GM12878 (cell line): ENCODE results near the gene RCVRN. TPM values are rescaled to one million over a fixed set of nuclear protein-coding genes. Genes with fewer than 3 reads are reported as not detected.

ENCODE experiments used
- ATAC-seq: fragments of 200-7000 bp; cut with Tn5 transposase; 3 replicates; pipeline ENCODE4 v1.9.1; 2020; ENCODE audit warnings: mild to moderate bottlenecking, moderate library complexity
- BruUV-seq: library from RNA; stranded (reverse); fragments of 400-500 nt; replicated peaks from 2 replicates; lab custom pipeline; 2021; lab: Mats Ljungman, UMichigan
- CTCF ChIA-PET: fragments of 300-600 bp; sonication (Branson Sonifier 250); formaldehyde crosslinking; extraction: SDS; loops from one replicate; lab custom pipeline; 2021; ENCODE audit warnings: inconsistent platforms; lab: Yijun Ruan, JAX
- POLR2A ChIA-PET: fragments of 350-600 bp; formaldehyde crosslinking; extraction: SDS; loops from one replicate; lab custom pipeline; 2021; ENCODE audit warnings: inconsistent platforms; lab: Charles Lee
- RAD21 ChIA-PET: fragments of 300-600 bp; sonication (Branson Sonifier 250); formaldehyde crosslinking; loops from one replicate; lab custom pipeline; 2023; ENCODE audit warnings: antibody characterized with exemption; ENCODE audit not compliant: unreplicated experiment; lab: Charles Lee
- SMC1A ChIA-PET: fragments of 300-600 bp; sonication (Branson Sonifier 250); formaldehyde crosslinking; loops from one replicate; lab custom pipeline; 2023; ENCODE audit not compliant: unreplicated experiment, uncharacterized antibody; lab: Charles Lee
- DNase-seq: peaks from one replicate; pipeline ENCODE4 v3.0.0-alpha.2; 2011; ENCODE audit warnings: low read depth, low spot score
- FAIRE-seq: peaks from 3 replicates; lab custom pipeline; 2011; peaks lifted over from hg19 to GRCh38; lab: Jason Lieb, UNC
- H2AFZ ChIP-seq: 2 replicates; pipeline ENCODE4 v1.6.0; 2011; ENCODE audit warnings: low read depth, low read length, control low read depth; ENCODE audit not compliant: control insufficient read depth
- H3K27ac ChIP-seq: 2 replicates; pipeline ENCODE4 v1.5.1; 2011; ENCODE audit warnings: control low read depth; ENCODE audit not compliant: control insufficient read depth, insufficient read depth
- H3K27me3 ChIP-seq, 2 experiments: replicated peaks in 1 of 2; 2 replicates each; pipeline versions ENCODE4 v1.6.0 to v1.6.1; 2011; ENCODE audit warnings: low read length in 1 of 2; ENCODE audit not compliant: control insufficient read depth in 2 of 2, insufficient read depth in 2 of 2
- H3K36me3 ChIP-seq, 2 experiments: 2 replicates each; pipeline ENCODE4 v1.5.1; 2011; ENCODE audit warnings: low read length in 1 of 2; ENCODE audit not compliant: control insufficient read depth in 2 of 2, insufficient read depth in 2 of 2
- H3K4me1 ChIP-seq: 2 replicates; pipeline ENCODE4 v1.6.1; 2011; ENCODE audit warnings: mild to moderate bottlenecking, low read length, moderate library complexity, mixed read lengths; ENCODE audit not compliant: control insufficient read depth, insufficient read depth
- H3K4me2 ChIP-seq: 2 replicates; pipeline ENCODE4 v1.6.0; 2011; ENCODE audit warnings: control low read depth; ENCODE audit not compliant: control insufficient read depth, insufficient read depth
- H3K4me3 ChIP-seq: fragments of 200-600 bp; sonication (generic); 2 replicates; pipeline ENCODE4 v1.5.1; 2016
- H3K79me2 ChIP-seq: 2 replicates; pipeline ENCODE4 v1.6.0; 2011; ENCODE audit warnings: low read length; ENCODE audit not compliant: control insufficient read depth, insufficient read depth
- H3K9ac ChIP-seq: 2 replicates; pipeline ENCODE4 v1.8.0; 2011; ENCODE audit warnings: low read length, control low read depth, mixed read lengths; ENCODE audit not compliant: control insufficient read depth, insufficient read depth
- H3K9me3 ChIP-seq: replicated peaks from 3 replicates; pipeline ENCODE4 v1.5.1; 2011; ENCODE audit warnings: mild to moderate bottlenecking, low read length; ENCODE audit not compliant: control insufficient read depth, insufficient read depth
- H4K20me1 ChIP-seq: 2 replicates; pipeline ENCODE4 v1.6.0; 2011; ENCODE audit not compliant: control insufficient read depth, insufficient read depth
- CTCF ChIP-seq, 3 experiments: IDR thresholded peaks in 2 of 3; conservative IDR thresholded peaks in 1 of 3; 2 replicates each; pipeline ENCODE4 v1.5.1; 2011; ENCODE audit warnings: low read depth in 3 of 3, low read length in 3 of 3, mild to moderate bottlenecking in 3 of 3, control low read depth in 2 of 3, moderate library complexity in 2 of 3, inconsistent platforms in 1 of 3, mixed read lengths in 1 of 3; ENCODE audit not compliant: control insufficient read depth in 2 of 3, insufficient read depth in 1 of 3; ENCODE audit errors: extremely low read depth in 1 of 3
- HDAC2 ChIP-seq: fragments of 200-600 bp; sonication (generic); IDR thresholded peaks from 2 replicates; pipeline ENCODE4 v1.6.1; 2017
- IRF5 ChIP-seq: fragments of 450-650 bp; IDR thresholded peaks from 2 replicates; pipeline ENCODE4 v1.6.1; 2017; ENCODE audit warnings: borderline replicate concordance
- JUND ChIP-seq: IDR thresholded peaks from 2 replicates; pipeline ENCODE4 v1.6.1; 2012; ENCODE audit warnings: low read depth, mild to moderate bottlenecking, low read length, improper control_type of control experiment, moderate library complexity
- MYB ChIP-seq: fragments of 150-350 bp; IDR thresholded peaks from 2 replicates; pipeline ENCODE4 v1.6.1; 2014; ENCODE audit warnings: mild to moderate bottlenecking, low read depth, low read length, borderline replicate concordance
- NBN ChIP-seq: fragments of 450-650 bp; IDR thresholded peaks from 2 replicates; pipeline ENCODE4 v1.6.1; 2016
- NRF1 ChIP-seq: conservative IDR thresholded peaks from 2 replicates; pipeline ENCODE4 v1.6.1; 2011; ENCODE audit warnings: mild to moderate bottlenecking, low read depth, low read length, improper control_type of control experiment
- SMARCA5 ChIP-seq: fragments of 450-650 bp; IDR thresholded peaks from 2 replicates; pipeline ENCODE4 v1.6.1; 2017; ENCODE audit warnings: mild to moderate bottlenecking
- WGBS: methylation state at CpG from one replicate; pipeline ENCODE4 v1.1.6; 2016; ENCODE audit warnings: low lambda C conversion rate; ENCODE audit not compliant: insufficient replicate concordance, insufficient coverage; ENCODE audit errors: missing lambda C conversion rate; 5-methylcytosine and 5-hydroxymethylcytosine counted together
- in situ Hi-C: fragments of 300-500 bp; cut with MboI; formaldehyde crosslinking; loops from 9 replicates; pipeline ENCODE4 v1.14.3; 2018; ENCODE audit warnings: mixed read lengths
- intact Hi-C: fragments of 100-400 bp; cut with micrococcal nuclease; formaldehyde crosslinking; loops from one replicate; pipeline ENCODE4 v1.14.2; 2022; ENCODE audit not compliant: unreplicated experiment
- polyA plus RNA-seq, 11 experiments: library from polyadenylated mRNA; depleted of rRNA in 4 of 11; unstranded in 6 of 11; stranded (reverse) in 5 of 11; fragments of >200 nt; fragmentation: Nextera tagmentation in 4 of 11; fragmentation: Illumina TruSeq in 1 of 11; extraction: Ambion mirVana in 4 of 11; extraction: Trizol in 1 of 11; gene quantifications; 1 replicate in 1 of 11; 2 replicates in 10 of 11; pipeline versions ENCODE4 v1.2.1 to v1.2.3, GENCODE V29; 2011 to 2016; ENCODE audit warnings: inconsistent platforms in 2 of 11, missing spikeins in 2 of 11, low read depth in 1 of 11
- total RNA-seq, 4 experiments: library from RNA; depleted of rRNA in 3 of 4; stranded (reverse); fragments of >200 nt in 3 of 4; fragmentation: Illumina TruSeq in 1 of 4; extraction: Trizol in 1 of 4; gene quantifications; 2 replicates each; pipeline versions ENCODE4 v1.2.1 to v1.2.3, GENCODE V29; 2013 to 2021

RCVRN gene
- total and polyA plus RNA-seq, 10 of the 15 experiments (the other 5 are each of a cell fraction or from before 2014, with no cell fraction given), result 0.07 to 0.23 (median 0.14) TPM; not detected in 6

- ChIA-PET SMC1A (no interaction called here), POLR2A (no interaction called here), RAD21 (no interaction called here), CTCF (no interaction called here)
- FAIRE-seq, result no peak
- Histone ChIP-seq H3K27me3 (peaks cover 0 to 2% of the 10 kb centered on the region in 2 experiments; a peak in 2 of 4 replicates), H3K9me3 (no peaks in the 10 kb centered on the region), H3K79me2 (no peaks in the 10 kb centered on the region), H3K27ac (no peak overlapping the region), H2AFZ (no peak overlapping the region), H3K9ac (no peak overlapping the region), H3K36me3 (no peaks in the 10 kb centered on the region), H4K20me1 (no peaks in the 10 kb centered on the region), H3K4me1 (no peaks in the 10 kb centered on the region), H3K4me3 (no peak overlapping the region), H3K4me2 (no peak overlapping the region)
- no peak for ATAC-seq
- no peak for DNase-seq
- 14% methylated on average over 7 of the region's 7 CpGs for WGBS
- no TSS peak for BruUV-seq
- TF ChIP-seq MYB (no peak), HDAC2 (no peak), CTCF (IDR thresholded peaks at IDR 0.05 in 2 of 3, conservative IDR thresholded peaks at IDR 0.05 in 1 of 3; ENCODE audit: control insufficient read depth in 2 of 3, extremely low read depth in 1 of 3, insufficient read depth in 1 of 3, low read depth in 3 of 3, low read length in 3 of 3) (no peak), IRF5 (no peak), SMARCA5 (no peak), NRF1 (no peak), JUND (no peak), NBN (no peak)
- intact Hi-C loops (no loop called here), in situ Hi-C loops (no loop called here)
Measured at GRCh38 chr17:9908649-9909042, 3.6 kb upstream of the RCVRN start.
